Mucosa of rectum (tissue), 2 donors: ENCODE data around the gene ITGA2.

Experiments
- H3K27ac ChIP-seq, 2 donors: one replicate each; pipeline ENCODE4 v1.7.0; 2013; ENCODE audit warnings: inconsistent platforms in 2 of 2, low read depth in 2 of 2, low read length in 2 of 2
- H3K27me3 ChIP-seq, 2 donors: one replicate each; pipeline ENCODE4 v1.7.0; 2013; ENCODE audit warnings: low read length in 2 of 2; ENCODE audit not compliant: control insufficient read depth in 2 of 2, insufficient read depth in 2 of 2
- H3K36me3 ChIP-seq, 2 donors: one replicate each; pipeline ENCODE4 v1.7.0; 2013; ENCODE audit warnings: low read length in 2 of 2; ENCODE audit not compliant: control insufficient read depth in 2 of 2, insufficient read depth in 2 of 2
- H3K4me1 ChIP-seq, 2 donors: one replicate each; pipeline ENCODE4 v1.7.0; 2013; ENCODE audit warnings: low read length in 2 of 2, mild to moderate bottlenecking in 1 of 2; ENCODE audit not compliant: control insufficient read depth in 2 of 2, insufficient read depth in 2 of 2
- H3K4me3 ChIP-seq, 2 donors: one replicate each; pipeline ENCODE4 v1.7.0; 2013; ENCODE audit warnings: low read length in 2 of 2
- H3K9ac ChIP-seq, 2 donors: one replicate each; pipeline ENCODE4 v1.7.0; 2013; ENCODE audit warnings: low read length in 2 of 2, low read depth in 1 of 2, mild to moderate bottlenecking in 1 of 2
- H3K9me3 ChIP-seq, 2 donors: one replicate each; pipeline ENCODE4 v1.7.0; 2013; ENCODE audit warnings: low read length in 2 of 2; ENCODE audit not compliant: control insufficient read depth in 2 of 2
- donor health status: healthy.
- donor health status: Normal muscosa, but diverticular disease.

ITGA2 gene

GRCh38 chr5:53123702-53124101 lies 134.6 kb downstream of the ITGA2 start:
- Histone ChIP-seq H3K27me3 (no peaks in the 10 kb centered on the region), H3K9me3 (no peaks in the 10 kb centered on the region), H3K27ac (no peak overlapping the region), H3K36me3 (no peaks in the 10 kb centered on the region), H3K4me1 (no peaks in the 10 kb centered on the region), H3K4me3 (no peak overlapping the region), H3K9ac (no peak overlapping the region)

GRCh38 chr5:53126521-53126920 lies 137.4 kb downstream of the ITGA2 start:
- no peaks in the 10 kb centered on the region for H3K36me3 ChIP-seq
- H3K9ac ChIP-seq = no peak overlapping the region
- no peaks in the 10 kb centered on the region for H3K9me3 ChIP-seq
- no peak overlapping the region for H3K4me3 ChIP-seq
- no peak overlapping the region for H3K27ac ChIP-seq
- no peaks in the 10 kb centered on the region for H3K4me1 ChIP-seq
- no peaks in the 10 kb centered on the region for H3K27me3 ChIP-seq

GRCh38 chr5:53127107-53127506 lies 138.0 kb downstream of the ITGA2 start:
- no peaks in the 10 kb centered on the region for H3K4me1 ChIP-seq
- no peaks in the 10 kb centered on the region for H3K27me3 ChIP-seq
- H3K9ac ChIP-seq = no peak overlapping the region
- no peak overlapping the region for H3K27ac ChIP-seq
- no peaks in the 10 kb centered on the region for H3K36me3 ChIP-seq
- H3K4me3 ChIP-seq = no peak overlapping the region
- H3K9me3 ChIP-seq = no peaks in the 10 kb centered on the region

GRCh38 chr5:53128481-53128880 lies 139.3 kb downstream of the ITGA2 start:
- Histone ChIP-seq H3K27me3 (no peaks in the 10 kb centered on the region), H3K36me3 (no peaks in the 10 kb centered on the region), H3K9me3 (no peaks in the 10 kb centered on the region), H3K9ac (no peak overlapping the region), H3K4me1 (no peaks in the 10 kb centered on the region), H3K27ac (no peak overlapping the region), H3K4me3 (no peak overlapping the region)

GRCh38 chr5:53130266-53130665 lies 141.1 kb downstream of the ITGA2 start:
- H3K4me3 ChIP-seq = no peak overlapping the region
- H3K9ac ChIP-seq = no peak overlapping the region
- no peaks in the 10 kb centered on the region for H3K9me3 ChIP-seq
- H3K36me3 ChIP-seq = no peaks in the 10 kb centered on the region
- H3K27ac ChIP-seq = no peak overlapping the region
- H3K4me1 ChIP-seq = no peaks in the 10 kb centered on the region
- H3K27me3 ChIP-seq = no peaks in the 10 kb centered on the region

- no peaks in the 10 kb centered on the region for H3K36me3 ChIP-seq
- H3K27me3 ChIP-seq = no peaks in the 10 kb centered on the region
- no peaks in the 10 kb centered on the region for H3K4me1 ChIP-seq
Measured at GRCh38 chr5:53133020-53133419, 143.9 kb downstream of the ITGA2 start.

More at GRCh38 chr5:53133020-53133419, 143.9 kb downstream of the ITGA2 start:
- Histone ChIP-seq H3K9ac (no peak overlapping the region), H3K4me3 (no peak overlapping the region), H3K9me3 (no peaks in the 10 kb centered on the region), H3K27ac (no peak overlapping the region)
